Brain pericyte (primary cell): Measurements from ENCODE around the gene BLVRA.

Experiments
- DNase-seq: peaks from one replicate; pipeline ENCODE4 v3.0.0-alpha.2; 2012; ENCODE audit warnings: low read depth, low spot score

The BLVRA gene

DNA sequence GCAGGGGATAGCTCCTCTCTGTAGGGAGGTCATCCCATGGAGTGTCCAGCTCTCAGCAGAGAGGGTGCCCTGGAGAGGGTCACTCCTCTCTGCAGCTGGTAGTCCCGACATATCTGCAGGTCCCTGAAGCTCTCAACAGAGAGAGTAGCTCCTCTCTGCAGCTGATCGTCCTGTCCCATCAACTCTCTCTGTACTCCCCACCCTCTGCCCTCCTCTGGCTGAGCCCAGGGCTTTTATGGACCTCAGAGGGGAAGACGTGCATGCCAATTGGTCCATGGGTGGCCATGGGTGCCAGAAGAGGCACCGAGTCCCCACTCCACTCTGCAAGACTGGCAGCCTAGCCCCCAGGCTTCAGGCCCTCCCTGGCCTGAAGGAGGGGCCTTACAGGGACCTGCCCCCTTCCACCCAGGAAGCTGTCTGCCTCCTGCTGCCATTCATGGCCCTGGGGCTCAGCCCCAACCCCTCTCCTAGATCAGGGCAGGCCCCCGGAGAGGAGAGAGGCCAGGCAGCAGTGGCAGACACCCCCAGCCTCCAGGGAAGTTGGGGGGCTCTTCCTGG lies 9.0 kb upstream of the BLVRA start:
- no peak for DNase-seq

DNA sequence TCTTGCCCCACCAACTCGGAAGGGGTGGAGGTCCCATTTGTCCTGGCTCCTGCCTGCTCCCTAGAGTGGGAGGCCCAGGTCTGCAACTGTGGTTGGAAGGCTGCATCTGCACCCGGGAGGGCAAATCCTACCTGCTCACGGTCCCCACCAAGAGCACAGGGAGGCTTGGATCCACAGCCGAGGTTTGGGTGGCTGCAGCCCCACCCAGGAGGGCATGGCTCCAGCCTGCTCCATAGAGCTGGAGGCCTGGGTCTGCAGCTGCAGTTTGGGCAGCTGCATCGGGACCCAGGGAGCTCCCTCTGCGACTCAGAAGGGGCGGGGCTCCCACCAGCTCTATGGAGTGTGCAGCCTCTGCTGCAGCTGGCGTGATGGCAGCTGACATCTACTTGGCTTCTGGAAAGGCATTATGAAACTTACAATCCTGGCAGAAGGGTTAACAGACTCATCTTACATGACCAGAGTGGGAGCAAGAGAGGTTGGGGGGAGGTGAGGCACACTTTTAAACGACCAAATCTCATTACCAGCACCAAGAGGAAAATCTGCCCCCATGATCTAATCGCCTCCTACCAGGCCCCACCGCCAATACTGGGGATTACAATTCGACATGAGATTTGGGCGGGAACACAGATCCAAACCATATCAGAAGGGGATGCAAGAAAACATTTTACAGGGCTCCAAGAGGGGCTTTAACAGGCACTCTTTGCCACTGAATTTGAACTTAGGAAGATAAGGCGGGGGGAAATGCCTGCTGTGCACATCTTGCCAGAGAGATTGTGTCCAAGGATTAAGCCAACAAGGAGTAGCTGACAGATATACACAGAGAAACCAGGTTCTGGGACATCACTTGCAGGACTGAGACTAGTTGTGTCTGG lies 8.2 kb upstream of the BLVRA start:
- DNase-seq = no peak

DNA sequence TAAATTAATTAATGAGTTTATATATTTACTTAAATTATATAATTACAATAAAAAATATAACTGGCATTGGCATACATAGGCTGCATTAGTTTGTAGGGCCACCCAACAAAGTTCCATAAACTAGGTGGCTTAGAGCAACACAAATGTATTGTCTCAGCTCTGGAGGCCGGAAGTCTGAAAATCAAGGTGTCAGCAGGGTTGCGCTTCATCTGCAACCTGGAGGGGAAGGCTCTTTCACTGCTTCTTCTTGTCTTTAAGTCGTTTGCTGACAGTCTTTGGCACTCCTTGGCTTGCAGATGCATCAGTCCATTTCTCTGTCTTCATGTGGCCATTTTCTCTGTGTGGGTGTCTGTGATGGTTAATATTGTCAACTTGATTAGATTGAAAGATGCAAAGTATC lies 6.1 kb upstream of the BLVRA start:
- DNase-seq = no peak

DNA sequence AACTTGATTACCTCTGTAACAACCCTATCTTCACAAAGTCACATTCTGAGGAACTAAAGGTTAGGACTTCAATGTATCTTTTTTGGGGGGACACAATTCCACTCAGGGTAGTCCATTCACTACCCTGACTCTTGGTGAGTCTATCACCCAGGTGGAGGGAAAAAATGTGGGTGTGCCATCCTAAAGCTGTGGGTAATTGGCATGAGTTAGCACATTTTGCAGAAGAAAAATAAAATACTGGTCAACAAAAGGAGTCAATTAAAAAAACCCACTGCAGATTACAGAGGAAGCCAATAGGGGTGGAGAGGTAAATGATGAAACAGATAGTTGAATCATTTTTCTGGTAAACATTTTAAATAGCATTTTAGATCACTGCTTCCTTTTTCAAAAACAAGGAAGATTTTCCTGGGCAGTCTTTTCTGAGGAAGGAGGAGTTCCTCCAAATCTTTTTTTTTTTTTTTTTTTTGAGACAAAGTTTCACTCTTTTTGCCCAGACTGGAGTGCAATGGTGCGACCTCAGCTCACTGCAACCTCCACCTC lies 5.1 kb upstream of the BLVRA start:
- no peak for DNase-seq

DNA sequence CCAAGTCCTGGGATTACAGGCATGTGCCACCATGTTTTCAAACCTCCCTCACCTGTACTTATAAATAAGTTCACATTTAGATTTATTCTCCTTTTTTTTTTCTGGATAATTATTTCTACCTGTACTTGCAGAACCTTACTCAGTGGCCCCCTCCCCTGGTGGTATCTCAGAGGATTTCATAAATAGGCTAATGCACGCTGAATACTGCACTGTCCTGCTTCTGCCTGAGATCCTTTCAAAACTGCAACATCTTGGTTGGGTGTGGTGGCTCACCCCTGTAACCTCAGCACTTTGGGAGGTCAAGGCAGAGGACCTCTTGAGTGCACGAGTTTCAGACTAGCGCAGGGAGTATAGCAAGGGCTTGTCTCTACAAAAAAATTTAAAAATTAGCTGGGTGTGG lies 4.6 kb upstream of the BLVRA start:
- no peak for DNase-seq

DNA sequence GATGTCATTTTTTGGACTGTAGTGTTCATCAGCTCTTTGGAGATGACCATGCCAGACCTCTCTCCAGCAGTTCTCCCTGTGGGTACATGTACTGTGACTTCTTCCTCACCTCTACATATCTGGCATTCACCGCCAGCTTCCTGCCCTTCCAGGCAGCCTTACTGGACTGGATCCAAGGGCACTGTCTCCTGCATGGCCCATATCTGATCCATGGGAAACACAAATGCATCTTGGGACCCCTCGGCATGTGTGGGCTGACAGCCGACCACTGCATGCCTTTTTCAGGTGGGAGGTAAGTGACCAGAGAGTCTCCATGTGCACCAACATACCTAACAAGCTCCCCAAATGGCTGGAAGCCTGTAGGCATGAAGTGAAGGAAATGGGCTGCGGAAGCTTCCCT lies 3.9 kb upstream of the BLVRA start:
- no peak for DNase-seq

DNA sequence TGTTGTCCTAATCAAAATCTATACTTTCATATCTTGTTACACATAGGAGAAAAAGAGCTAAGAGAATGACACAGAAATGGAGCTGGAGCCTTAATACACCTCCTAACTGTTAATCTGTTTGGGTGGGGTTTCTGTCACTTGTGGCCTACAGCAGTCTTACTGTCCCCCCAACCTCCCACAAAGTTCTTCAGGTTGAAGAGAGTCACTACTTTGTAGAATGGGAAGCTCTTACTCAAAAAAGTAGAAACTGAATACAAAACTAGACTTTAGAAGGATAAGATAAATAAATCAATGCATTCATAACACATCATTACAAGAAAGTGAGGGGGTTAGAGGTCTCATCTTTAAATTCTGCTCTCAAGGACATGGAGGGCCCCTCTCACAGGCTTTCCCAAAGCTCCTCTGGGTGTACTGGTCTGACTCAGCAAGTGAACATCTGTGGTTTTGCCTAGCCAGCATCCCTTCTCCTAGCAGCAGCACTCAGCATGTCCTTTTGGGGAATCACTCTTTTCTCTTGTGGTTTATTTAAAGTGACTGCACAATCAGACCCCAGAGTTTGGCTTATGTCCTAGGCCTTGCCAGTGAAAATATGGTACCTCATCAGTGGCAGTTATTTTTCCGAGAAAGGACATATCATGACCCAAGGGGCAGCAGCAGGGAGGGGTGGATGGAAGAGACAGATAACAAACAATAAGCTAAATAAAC lies 2.0 kb upstream of the BLVRA start:
- peak; percentile 34 for DNase-seq

DNA sequence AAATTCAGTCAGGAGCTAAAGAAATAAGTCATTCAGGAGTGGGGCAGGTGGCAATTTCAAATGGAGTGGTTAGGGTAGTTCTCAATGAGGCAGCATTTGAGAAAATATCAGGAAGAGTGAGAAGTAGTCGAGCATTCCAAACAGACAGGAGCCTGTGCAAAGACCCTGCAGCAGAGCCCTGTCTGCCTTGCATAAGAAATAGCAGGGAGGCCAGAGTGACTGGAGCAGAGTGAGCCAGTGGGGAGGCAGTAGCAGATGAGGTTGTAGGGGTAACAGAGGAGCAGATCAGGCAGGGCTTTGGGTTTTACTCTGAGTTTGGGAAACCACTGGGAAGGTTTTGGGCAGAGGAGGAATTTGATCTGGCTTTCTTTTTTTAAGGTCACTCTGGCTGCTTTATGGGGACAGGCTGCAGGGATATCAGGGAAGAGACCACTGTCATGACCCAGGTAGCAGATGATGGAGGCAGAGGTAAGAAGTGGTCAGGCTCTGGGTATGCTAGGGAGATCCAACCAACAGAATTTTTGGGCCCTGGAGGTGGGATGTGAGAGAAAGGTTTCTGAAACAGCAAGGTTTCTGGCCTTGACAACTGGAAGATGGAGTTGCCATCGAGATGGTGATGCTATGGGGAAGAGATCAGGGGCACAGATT lies 1.3 kb upstream of the BLVRA start:
- no peak for DNase-seq

DNA sequence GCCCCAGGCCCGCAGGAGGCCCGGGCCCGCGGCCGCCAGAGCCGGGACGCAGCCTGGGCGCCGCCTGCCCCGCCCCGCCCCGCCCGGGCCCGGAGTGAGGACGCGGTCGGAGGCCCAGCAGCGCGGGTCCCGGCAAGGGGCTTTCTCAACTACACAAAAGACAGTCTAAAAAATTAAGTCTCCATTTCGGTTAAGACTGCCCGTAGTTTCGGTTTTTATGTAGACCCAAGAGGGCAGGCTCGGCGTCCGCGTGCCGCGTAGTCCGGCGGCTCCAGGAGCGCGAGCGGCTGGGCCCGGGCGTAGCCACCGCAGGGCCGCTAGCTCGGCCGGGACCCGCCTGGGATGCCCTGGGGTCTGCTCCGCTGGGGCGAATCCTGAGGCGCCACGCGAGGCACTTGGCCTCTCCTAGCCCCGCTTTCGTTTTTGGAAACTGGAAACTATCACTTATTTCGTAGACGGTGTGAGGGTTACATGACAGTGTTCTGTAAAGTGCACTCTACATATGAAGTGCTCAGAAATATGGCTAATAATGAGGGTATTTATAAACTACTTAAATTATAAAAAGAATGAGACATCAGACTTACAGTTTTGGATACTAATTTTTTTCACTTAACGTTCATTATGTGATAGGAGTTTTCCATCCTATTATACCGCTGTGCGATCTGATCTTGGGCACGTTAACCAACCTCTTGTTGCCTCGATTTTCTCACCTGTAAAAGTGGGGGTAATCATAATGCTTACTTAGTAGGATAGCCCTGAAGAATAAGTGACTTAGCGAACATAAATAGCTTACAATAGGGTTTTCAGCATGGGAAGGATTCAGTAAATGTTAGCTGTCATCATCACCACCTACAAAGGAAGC lies 573 bp downstream of the BLVRA start:
- no peak for DNase-seq

DNA sequence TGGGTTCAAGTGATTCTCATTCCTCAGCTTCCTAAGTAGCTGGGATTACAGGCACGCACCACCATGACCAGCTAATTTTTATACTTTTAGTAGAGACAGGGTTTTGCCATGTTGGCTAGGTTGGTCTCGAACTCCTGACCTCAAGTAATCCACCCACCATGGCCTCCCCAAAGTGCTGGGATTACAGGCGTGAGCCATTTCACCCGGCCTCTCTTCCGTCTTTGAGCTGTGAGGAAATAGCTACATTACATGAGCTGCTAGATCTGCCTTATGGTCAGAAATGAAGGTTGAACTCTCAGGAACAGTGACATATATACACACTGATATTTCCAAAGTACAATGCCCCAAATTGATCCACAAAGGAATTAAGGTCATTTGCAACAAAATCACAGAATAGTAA lies 2.4 kb downstream of the BLVRA start:
- no peak for DNase-seq

DNA sequence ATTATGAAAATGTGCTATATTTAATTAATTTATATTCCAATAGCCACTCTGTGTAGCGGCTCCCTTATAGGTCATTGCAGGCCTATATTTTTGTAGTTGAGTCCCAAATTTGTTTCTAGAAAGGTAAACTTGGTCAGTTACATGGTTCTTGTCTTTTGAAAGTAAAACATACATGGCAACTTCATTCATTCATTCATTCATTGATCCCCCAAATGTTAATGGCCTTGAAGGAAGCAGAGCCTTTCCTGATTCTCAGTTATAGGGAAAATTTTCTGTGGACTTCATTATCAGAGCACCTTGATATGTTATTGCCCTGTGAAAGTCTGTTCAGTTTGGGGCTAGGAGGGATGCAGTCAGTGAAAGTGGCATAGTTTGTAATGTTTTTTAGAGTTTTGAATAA lies 2.9 kb downstream of the BLVRA start:
- DNase-seq = no peak

DNA sequence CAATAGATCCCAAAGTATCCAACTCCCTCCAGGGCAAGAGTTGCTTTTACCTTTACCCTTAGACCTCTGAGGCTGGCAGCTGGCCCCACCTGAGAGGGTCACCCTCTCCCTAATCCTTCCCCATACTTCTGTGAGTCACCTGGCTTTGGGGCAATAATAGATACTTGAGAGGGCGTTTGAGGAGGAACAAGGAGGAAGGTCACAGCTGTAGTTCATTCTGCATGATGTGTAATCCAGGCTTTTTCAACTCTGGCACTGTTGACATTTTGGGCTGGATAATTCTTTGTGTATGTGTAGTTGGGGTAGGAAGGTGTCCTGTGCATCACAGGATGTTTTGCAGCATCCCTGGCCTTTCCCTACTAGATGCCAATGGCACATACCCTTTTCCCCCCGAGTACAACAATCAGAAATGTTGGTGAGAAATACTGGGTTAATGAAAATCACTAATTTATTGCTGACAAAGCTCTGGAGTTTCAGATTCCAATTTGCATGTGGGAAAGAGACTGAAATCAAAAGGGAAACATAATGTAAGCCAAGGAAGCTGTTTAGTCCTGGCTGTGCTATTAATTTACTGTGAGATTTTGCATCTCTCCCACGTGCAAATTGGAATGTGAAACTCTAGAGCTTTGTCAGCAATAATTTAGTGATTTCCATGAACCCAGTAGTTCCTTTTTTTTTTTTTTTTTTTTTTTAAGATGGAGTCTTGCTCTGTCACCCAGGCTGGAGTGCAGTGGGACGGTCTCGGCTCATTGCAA lies 3.6 kb downstream of the BLVRA start:
- DNase-seq = no peak

DNA sequence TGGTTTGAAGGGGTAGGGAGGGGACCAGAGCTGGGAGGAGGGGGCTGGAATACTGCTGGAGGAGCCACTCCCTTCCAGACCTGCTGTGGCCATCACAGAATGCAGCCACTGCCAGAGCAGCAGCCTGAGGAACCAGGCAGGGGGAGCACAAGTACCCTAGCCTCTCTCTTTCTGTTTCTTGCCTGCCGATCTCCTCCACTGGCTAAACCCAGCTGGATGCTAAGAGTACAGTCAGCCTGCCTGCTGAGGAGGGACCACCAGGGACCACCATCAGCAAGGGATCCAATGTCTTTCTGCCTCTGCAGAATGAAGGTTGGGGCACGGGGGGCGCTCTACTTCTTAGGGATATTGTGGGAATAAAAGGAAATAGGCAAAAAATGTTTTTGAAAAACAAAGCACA lies 4.7 kb downstream of the BLVRA start:
- DNase-seq = no peak

DNA sequence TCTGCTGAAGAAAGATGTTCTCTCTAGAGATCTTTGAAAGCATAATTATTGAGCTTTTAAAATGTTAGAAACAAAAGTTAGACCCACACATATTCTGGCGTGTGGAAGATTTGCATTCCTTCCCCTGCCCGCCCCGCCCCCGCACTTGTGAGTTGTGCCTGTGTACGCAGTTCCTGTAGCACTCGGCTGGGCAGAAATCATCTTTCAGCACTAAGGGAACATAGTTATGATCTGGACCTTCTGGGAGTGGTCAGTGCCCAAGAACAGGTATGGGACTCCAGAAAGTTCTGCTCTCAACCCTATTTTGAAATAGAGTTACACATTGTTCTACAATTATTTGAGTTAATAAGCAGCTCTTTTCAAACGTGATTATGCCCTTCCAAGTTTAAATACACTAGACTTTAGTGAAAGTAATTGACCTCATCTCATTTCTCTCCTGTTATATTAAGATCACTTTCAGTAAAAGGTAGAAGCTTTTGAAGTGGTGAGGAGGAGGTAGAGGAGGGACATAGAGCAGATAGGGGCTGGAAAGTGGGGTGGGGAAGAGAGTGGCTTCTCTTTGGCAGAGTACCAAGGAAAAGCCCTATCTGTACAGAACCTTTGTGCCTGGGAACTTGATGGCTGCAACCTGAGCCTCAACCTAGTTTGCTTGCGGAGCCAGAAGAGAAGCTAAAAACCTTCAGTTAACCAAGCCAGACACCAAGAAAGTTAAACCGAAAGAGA lies 5.7 kb downstream of the BLVRA start:
- DNase-seq = no peak

DNA sequence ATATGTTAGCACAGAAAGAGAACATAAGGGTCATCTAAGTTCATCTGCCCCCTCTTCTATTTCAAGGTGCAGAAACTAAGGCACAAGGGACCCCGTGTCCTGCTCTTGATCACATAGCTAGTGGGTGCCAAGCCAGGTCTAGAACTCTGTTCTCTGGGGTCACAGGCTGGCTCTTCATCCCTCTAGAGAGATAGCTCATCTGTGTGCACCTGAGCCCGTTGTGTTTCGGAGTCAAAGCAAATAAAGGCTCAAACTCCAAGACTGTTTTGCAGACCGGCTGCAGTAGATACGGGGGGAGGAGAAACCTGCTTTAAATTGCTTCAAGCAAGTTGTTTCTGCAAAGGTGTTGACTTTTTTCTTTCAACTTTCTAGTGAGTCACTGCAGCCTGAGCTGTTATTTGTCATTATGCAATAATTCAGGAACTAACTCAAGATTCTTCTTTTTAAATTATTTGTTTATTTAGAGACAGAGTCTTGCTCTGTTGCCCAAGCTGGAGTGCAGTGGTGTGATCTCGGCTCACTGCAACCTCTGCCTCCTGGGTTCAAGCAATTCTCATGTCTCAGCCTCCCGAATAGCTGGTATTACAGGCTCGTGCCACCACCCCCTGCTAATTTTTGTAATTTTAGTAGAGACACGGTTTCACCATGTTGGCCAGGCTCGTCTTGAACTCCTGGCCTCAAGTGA lies 6.5 kb downstream of the BLVRA start:
- DNase-seq = no peak

DNA sequence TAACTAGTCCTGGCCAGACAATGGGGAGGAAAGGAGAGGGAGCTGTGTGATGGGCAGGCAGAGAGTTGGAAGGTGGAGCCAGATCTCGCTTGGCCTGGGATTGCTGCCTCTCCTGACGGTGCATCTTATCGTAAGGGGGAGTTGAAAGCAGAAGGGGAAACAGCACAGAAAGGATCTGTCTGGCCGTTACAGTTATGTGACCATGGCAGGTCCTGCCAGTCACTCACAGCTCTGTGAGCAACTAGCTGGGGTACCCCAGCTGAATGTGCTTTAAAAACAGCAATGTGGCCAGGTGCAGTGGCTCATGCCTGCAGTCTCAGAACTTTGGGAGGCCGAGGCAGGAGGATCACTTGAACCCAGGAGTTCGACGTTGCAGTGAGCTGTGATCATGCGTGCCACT lies 8.1 kb downstream of the BLVRA start:
- no peak for DNase-seq

DNA sequence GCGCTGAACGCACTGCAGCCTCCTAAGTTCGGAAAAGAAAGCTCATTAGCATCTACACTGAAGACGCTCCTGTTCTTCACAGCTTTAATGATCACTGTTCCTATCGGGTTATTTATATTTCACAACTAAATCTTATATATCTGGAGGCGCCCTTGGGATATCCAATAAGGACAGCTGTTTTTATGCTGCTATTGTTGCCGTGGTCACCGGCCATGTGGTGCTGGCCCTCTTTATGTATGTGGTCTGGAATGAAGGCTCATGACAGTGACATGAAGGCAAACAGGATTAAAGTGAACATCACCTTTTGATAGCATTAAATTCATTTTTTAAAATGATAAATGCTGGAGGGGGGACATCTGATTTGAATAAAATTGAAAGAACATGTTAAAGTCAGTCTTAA lies 8.8 kb downstream of the BLVRA start:
- DNase-seq = no peak

DNA sequence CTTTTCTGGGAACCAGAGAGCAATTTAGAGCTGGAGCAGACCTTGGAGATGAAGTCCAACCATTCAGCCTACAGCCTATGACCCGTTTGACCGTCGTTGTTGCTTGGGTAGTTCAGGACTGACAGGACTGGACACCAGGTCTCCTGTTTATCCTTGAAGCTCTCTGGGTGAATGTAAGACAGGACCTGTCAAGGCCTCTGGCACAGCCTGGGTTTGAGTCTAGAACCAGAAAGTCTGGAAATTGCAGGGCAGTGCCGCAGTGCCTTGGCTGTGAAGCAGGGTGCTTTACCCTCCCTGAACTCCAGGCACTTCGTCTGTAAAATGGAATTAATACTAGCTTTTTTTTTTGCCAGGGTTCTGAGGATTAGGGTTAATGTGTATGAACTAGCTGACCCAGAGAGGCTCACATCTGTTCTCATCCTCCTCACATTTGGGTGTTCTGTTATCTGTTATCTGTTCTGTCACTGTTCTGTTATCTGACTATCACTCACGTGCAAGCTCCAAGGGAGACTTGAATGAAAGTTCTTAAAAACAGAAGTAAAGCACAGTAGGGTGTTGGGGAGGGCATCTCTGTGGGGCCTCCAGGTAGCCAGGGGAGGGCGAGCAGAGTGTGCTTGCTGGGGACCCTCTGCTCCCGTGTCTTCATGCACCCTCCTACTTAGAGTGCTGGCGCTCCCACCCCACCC lies 9.9 kb downstream of the BLVRA start:
- DNase-seq = no peak

DNA sequence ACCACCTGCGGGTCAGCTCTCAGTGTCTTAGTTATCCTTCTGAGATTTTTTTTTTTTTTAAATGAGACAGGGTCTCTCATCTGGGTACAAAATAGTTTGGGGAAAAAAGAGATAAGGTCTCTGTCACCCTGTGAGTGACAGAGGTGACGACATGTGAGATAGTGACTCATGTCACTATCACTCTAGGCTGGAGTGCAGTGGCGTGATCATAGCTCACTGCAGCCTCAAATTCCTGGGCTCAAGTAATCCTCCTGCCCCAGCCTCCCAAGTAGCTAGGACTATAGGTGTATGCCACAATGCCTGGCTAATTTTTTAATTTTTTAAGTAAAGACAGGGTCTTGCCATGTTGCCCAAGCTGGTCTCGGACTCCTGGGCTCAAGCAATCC lies 10.4 kb downstream of the BLVRA start:
- no peak for DNase-seq
